Stimulated activated CD8-positive, alpha-beta memory T cell treated with anti-CD3 and anti-CD28 coated beads, Interleukin-4, amount 100 ng/mL, for 1 hour (primary cell): Measurements from ENCODE around the gene ZNF668.
"Not testable (repeated sequence)": the region's sequence is repeated elsewhere in the genome, so short reads cannot be mapped to it uniquely, and the experiment has no call there.

Source experiments
- DNase-seq, 2 donors: peaks; one replicate each; pipeline ENCODE4 v3.0.0-alpha.2; 2020; ENCODE audit warnings: low read depth in 2 of 2, low spot score in 1 of 2

ZNF668 gene

DNA sequence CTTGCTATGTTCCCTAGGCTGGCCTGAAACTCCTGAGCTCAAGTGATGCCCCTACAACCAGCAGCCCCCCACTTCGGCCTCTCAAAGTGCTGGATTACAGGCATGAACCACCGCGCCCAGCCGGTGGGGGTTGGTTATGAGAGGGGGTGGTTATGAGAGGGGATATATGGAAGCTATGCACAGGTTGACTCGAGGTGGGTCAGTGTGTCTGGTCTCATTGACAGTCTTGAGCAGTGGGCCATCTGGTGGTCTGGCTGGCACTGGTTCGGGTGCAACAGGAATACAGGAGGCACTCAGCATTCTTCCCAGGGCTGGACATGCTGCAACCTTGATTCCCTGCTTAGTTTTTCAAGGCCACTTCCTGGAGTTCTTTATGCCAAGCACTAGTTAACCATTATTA, 58.0 kb downstream of the ZNF668 start:
- no peak for DNase-seq

DNA sequence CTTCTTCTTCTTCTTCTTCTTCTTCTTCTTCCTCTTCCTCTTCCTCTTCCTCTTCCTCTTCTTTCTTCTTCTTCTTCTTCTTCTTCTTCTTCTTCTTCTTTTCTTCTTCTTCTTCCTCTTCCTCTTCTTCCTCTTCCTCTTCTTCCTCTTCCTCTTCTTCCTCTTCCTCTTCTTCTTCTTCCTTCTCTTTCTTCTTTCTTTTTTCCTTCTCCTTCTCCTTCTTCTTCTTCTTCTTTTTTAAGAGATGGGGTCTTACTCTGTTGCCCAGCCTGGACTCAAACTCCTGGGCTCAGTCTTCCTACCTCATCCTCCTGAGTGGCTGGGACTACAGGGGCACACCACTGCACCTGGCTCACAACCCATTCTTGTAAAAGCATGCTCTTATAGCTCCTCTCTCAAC, 60.7 kb downstream of the ZNF668 start:
- not testable (repeated sequence) for DNase-seq

DNA sequence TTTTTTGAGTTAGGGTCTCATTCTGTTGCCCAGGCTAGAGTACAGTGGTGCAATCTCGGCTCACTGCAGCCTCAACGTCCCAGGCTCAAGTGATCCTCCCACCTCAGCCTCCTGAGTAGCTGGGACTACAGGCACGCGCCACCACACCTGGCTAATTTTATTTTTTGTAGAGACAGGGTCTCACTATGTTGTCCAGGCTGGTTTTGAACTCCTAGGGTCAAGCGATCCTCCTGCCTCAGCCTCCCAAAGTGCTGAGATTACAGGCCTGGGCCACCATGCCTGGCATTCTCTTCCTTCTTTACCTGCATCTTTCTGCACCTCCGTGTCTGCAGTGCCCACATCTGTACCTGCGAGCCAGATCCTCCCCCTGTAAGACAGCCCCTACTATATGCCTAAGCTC, 62.2 kb downstream of the ZNF668 start:
- DNase-seq = not testable (repeated sequence)
